SIG-M5 (cell line): ENCODE data around the gene PSMB10.

Source experiments
- DNase-seq: peaks from one replicate; lab custom pipeline; 2025; lab: John Stamatoyannopoulos, UW

Gene PSMB10

GRCh38 chr16:67963662-67964321, 27.1 kb upstream of the PSMB10 start:
- DNase-seq = no peak

GRCh38 chr16:67963292-67963661, 26.6 kb upstream of the PSMB10 start:
- no peak for DNase-seq

- no peak for DNase-seq
Measured at GRCh38 chr16:67962135-67962534, 25.5 kb upstream of the PSMB10 start.

GRCh38 chr16:67961551-67961957, 24.9 kb upstream of the PSMB10 start:
- no peak for DNase-seq

GRCh38 chr16:67959536-67960329, 23.1 kb upstream of the PSMB10 start:
- no peak for DNase-seq

- DNase-seq = no peak
Measured at GRCh38 chr16:67957622-67958021, 21.0 kb upstream of the PSMB10 start.

- DNase-seq = no peak
Measured at GRCh38 chr16:67954421-67955196, 18.0 kb upstream of the PSMB10 start.

GRCh38 chr16:67953641-67954375, 17.2 kb upstream of the PSMB10 start:
- DNase-seq = no peak

GRCh38 chr16:67951485-67951884, 14.8 kb upstream of the PSMB10 start:
- DNase-seq = no peak

- DNase-seq = no peak
Measured at GRCh38 chr16:67950335-67950843, 13.7 kb upstream of the PSMB10 start.

GRCh38 chr16:67949645-67950044, 13.0 kb upstream of the PSMB10 start:
- DNase-seq = no peak

- no peak for DNase-seq
Measured at GRCh38 chr16:67948015-67948414, 11.4 kb upstream of the PSMB10 start.

GRCh38 chr16:67946966-67947558, 10.4 kb upstream of the PSMB10 start:
- DNase-seq = no peak

- DNase-seq = no peak
Measured at GRCh38 chr16:67946128-67946569, 9.5 kb upstream of the PSMB10 start.

- DNase-seq = no peak
Measured at GRCh38 chr16:67945392-67945933, 8.8 kb upstream of the PSMB10 start.

- DNase-seq = no peak
Measured at GRCh38 chr16:67944690-67945391, 8.2 kb upstream of the PSMB10 start.

- DNase-seq = no peak
Measured at GRCh38 chr16:67943619-67944504, 7.2 kb upstream of the PSMB10 start, which contains the start of gene LCAT. LCAT (minus strand) TSS chr16:67944120; CDS start chr16:67944101, 19 bp downstream.

- DNase-seq = no peak
Measured at GRCh38 chr16:67943256-67943618, 6.6 kb upstream of the PSMB10 start.

GRCh38 chr16:67942510-67943255, 6.0 kb upstream of the PSMB10 start:
- DNase-seq = no peak
